ENCODE measurements around the gene B4GALNT3. TPM values are rescaled to one million over a fixed set of nuclear protein-coding genes. Genes with fewer than 3 reads are reported as not detected.

The B4GALNT3 gene
- polyA plus RNA-seq (2011; rRNA removed) (0.53 and 0.79 TPM in 2 replicates), polyA plus RNA-seq (2017; fragmentation: RNase III; extraction: RNeasy Plus Mini Kit Qiagen cat#74134 plus additional on column Dnase treatment) (0.26 to 0.43 TPM (median 0.28 TPM) in 3 replicates), polyA minus RNA-seq (2011; rRNA and poly(A)+ RNA removed) (0.49 and 1.9 TPM in 2 replicates)
- polyA plus RNA-seq (2012; cell fraction: cytosol; rRNA removed), result 0.53 and 0.80 TPM in 2 replicates
- 0.97 and 1.2 TPM in 2 replicates for polyA plus RNA-seq (2012; cell fraction: nucleus; rRNA removed)

- CTCF ChIA-PET, result interaction anchor here (1.7 to 4.4 kb wide), 2 partner anchors 7 to 18 kb away, joined by 7 to 25 read pairs; no protein-coding TSS in a partner anchor
- FAIRE-seq, result no peak
Measured at GRCh38 chr12:459430-460258, at the start of gene B4GALNT3. Gene B4GALNT3 (plus strand): TSS chr12:459939. CDS start chr12:460377, 438 bp downstream.

DNA sequence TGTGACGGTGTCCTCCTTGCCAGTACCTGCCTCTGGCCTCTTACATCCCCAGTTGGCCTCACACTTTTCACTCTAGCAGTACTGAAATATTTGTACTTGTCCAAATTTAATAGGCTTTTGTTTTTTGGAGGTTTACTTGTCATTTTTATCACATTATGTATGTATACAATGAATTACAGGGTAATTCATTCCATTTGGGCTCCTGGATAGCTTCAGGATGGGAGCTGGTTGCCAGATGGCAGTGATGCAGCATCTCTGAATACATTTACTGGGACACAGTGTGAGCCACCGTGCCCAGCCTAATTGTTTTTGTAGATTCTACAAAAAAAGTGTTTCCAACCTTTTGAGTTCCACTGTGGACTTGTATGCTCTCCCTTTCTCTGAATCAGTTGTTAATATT, 44.9 kb upstream of the B4GALNT3 start:
- POLR2A ChIA-PET, result no interaction called here
- no peaks in the 10 kb centered on the region for H3K4me1 ChIP-seq
- no peak overlapping the region for H3K4me3 ChIP-seq
- no peak overlapping the region for H3K4me2 ChIP-seq
- CTCF ChIA-PET, result no interaction called here
- ATAC-seq, result no peak
- WGBS (ENCODE audit: missing lambda C conversion rate), result 86% methylated on average over 2 of the region's 2 CpGs
- TF ChIP-seq TP53 (CRISPR knock-in tag; IDR thresholded peaks at IDR 0.05) (no peak), MYC (IDR thresholded peaks at IDR 0.05; ENCODE audit: borderline replicate concordance, low read length) (no peak), FOSL2 (IDR thresholded peaks at IDR 0.05) (no peak), FOSL2 (CRISPR knock-in tag; IDR thresholded peaks at IDR 0.05) (no peak), KDM5A (IDR thresholded peaks at IDR 0.05) (no peak), JUN (IDR thresholded peaks at IDR 0.05) (no peak), FOSB (CRISPR knock-in tag; IDR thresholded peaks at IDR 0.05) (no peak), RCOR1 (IDR thresholded peaks at IDR 0.05; ENCODE audit: low read depth, low read length) (no peak), RARB (CRISPR knock-in tag; IDR thresholded peaks at IDR 0.05) (no peak)
- TF ChIP-seq, protein P1, sequence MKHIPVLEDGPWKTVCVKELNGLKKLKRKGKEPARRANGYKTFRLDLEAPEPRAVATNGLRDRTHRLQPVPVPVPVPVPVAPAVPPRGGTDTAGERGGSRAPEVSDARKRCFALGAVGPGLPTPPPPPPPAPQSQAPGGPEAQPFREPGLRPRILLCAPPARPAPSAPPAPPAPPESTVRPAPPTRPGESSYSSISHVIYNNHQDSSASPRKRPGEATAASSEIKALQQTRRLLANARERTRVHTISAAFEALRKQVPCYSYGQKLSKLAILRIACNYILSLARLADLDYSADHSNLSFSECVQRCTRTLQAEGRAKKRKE (CRISPR knock-in tag; IDR thresholded peaks at IDR 0.05; ENCODE audit: low read depth), result no peak
- TF ChIP-seq, protein P2, sequence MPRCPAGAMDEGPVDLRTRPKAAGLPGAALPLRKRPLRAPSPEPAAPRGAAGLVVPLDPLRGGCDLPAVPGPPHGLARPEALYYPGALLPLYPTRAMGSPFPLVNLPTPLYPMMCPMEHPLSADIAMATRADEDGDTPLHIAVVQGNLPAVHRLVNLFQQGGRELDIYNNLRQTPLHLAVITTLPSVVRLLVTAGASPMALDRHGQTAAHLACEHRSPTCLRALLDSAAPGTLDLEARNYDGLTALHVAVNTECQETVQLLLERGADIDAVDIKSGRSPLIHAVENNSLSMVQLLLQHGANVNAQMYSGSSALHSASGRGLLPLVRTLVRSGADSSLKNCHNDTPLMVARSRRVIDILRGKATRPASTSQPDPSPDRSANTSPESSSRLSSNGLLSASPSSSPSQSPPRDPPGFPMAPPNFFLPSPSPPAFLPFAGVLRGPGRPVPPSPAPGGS (IDR thresholded peaks at IDR 0.05), result no peak
- DNase-seq (ENCODE audit: low read depth in 1 of 2, low spot score in 1 of 2), result no peak
- H3K27ac ChIP-seq, result no peak overlapping the region
- FAIRE-seq, result no peak
- H3K9me3 ChIP-seq, result no peaks in the 10 kb centered on the region

More at GRCh38 chr12:459430-460258, at the start of gene B4GALNT3:
- Histone ChIP-seq H3K27ac (peak within 1 kb of the TSS; percentile 62 to 87; a peak in 5 of 6 replicates), H3K4me3 (peak within 1 kb of the TSS; percentile 77), H3K4me2 (peak within 1 kb of the TSS; percentile 87), H3K4me1 (peaks cover 5% of the 10 kb centered on the region; the same call in 2 of the 3 replicates), H3K9me3 (no peaks in the 10 kb centered on the region)
- DNase-seq (ENCODE audit: low read depth in 1 of 2, low spot score in 1 of 2) (peak; percentile 32 to 56), ATAC-seq (peak; percentile 61 to 70)
- 9% methylated on average over 19 of the region's 82 CpGs for WGBS (ENCODE audit: missing lambda C conversion rate)
- POLR2A ChIA-PET, result no interaction called here
- TF ChIP-seq, protein P3, sequence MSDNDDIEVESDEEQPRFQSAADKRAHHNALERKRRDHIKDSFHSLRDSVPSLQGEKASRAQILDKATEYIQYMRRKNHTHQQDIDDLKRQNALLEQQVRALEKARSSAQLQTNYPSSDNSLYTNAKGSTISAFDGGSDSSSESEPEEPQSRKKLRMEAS (IDR thresholded peaks at IDR 0.05), result peak; percentile 50; the same call in 1 of the 2 replicates
- TF ChIP-seq SREBF2 (IDR thresholded peaks at IDR 0.05) (no peak), RNF2 (IDR thresholded peaks at IDR 0.05; ENCODE audit: borderline replicate concordance, low read depth) (0 out of 2 replicates have a peak, but pooled peaks have one; percentile 76), JUNB (IDR thresholded peaks at IDR 0.05) (no peak)
- TF ChIP-seq, protein P4, sequence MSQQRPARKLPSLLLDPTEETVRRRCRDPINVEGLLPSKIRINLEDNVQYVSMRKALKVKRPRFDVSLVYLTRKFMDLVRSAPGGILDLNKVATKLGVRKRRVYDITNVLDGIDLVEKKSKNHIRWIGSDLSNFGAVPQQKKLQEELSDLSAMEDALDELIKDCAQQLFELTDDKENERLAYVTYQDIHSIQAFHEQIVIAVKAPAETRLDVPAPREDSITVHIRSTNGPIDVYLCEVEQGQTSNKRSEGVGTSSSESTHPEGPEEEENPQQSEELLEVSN (IDR thresholded peaks at IDR 0.05; ENCODE audit: borderline replicate concordance, low read depth), result peak; percentile 57; the same call in 1 of the 2 replicates

DNA sequence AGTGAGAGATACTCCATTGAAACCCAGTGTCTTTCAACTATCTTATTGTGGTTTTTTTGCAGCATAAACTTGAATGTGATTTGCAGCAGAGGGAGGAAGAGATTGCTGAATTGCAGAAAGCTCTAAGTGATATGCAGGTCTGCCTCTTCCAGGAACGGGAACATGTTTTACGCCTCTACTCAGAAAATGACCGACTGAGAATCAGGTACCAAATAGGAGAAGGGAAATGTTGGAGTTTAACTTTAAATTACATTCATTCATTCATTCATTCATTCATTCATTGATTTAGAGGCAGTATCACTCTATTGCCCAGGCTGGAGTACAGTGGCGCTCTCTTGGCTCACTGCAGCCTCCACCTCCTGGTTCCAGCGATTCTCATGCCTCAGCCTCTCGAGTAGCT, 41.3 kb upstream of the B4GALNT3 start:
- TF ChIP-seq MAFK (IDR thresholded peaks at IDR 0.05; ENCODE audit: partially characterized antibody) (peak; percentile 7), RFX5 (IDR thresholded peaks at IDR 0.05) (no peak)
- FAIRE-seq (no peak), DNase-seq (ENCODE audit: low read depth in 1 of 2, low spot score in 1 of 2) (no peak), ATAC-seq (no peak)
- Histone ChIP-seq H3K9me3 (no peaks in the 10 kb centered on the region), H3K4me2 (no peak overlapping the region), H3K4me1 (no peaks in the 10 kb centered on the region), H3K27ac (no peak overlapping the region), H3K4me3 (no peak overlapping the region)
- WGBS (ENCODE audit: missing lambda C conversion rate), result 92% methylated on average over 6 of the region's 6 CpGs
- ChIA-PET POLR2A (interaction anchor here (0.6 to 1.1 kb wide), 2 partner anchors 9 to 28 kb away, joined by 3 read pairs; no protein-coding TSS in a partner anchor), CTCF (interaction anchor here (1.1 to 3.0 kb wide), 6 partner anchors 9 to 129 kb away, joined by 4 to 15 read pairs (median 6); partner anchors contain the start of gene CCDC77)
